K562 (cell line): ENCODE measurements around the gene NPAS2. TPM values are rescaled to one million over a fixed set of nuclear protein-coding genes. Genes with fewer than 3 reads are reported as not detected.

Source experiments
- ATAC-seq: fragments of 200-7000 bp; cut with Tn5 transposase; 3 replicates; pipeline ENCODE4 v1.9.1; 2020; ENCODE audit warnings: moderate library complexity
- BruUV-seq: library from RNA; stranded (reverse); fragments of 400-500 nt; replicated peaks from 2 replicates; lab custom pipeline; 2021; lab: Mats Ljungman, UMichigan
- CTCF ChIA-PET: fragments of 300-600 bp; formaldehyde crosslinking; extraction: SDS; loops from one replicate; lab custom pipeline; 2021; ENCODE audit warnings: low intra/inter-chr PET ratio; lab: Yijun Ruan, JAX
- POLR2A ChIA-PET: fragments of 300-600, 350-650 bp; sonication (Branson Sonifier 250); formaldehyde crosslinking; extraction: SDS; loops from one replicate; lab custom pipeline; 2021; ENCODE audit warnings: antibody characterized with exemption, inconsistent platforms; lab: Yijun Ruan, JAX
- DNase-seq, 4 experiments: peaks; one replicate each; pipeline versions ENCODE4 v3.0.0 to v3.0.0-alpha.2; 2011 to 2018; ENCODE audit warnings: low spot score in 3 of 4, mixed read lengths in 3 of 4; ENCODE audit errors: extremely low read depth in 1 of 4
- FAIRE-seq: peaks from 2 replicates; lab custom pipeline; 2011; peaks lifted over from hg19 to GRCh38; lab: Jason Lieb, UNC
- H2AFZ ChIP-seq: 2 replicates; pipeline ENCODE4 v1.6.0; 2011; ENCODE audit warnings: low read depth, low read length, control low read depth, inconsistent platforms
- H3K27ac ChIP-seq: fragments of 200-600 bp; 3 replicates; pipeline ENCODE4 v1.8.0; 2011; ENCODE audit warnings: low read depth, mild to moderate bottlenecking, control low read depth, inconsistent platforms, low read length, moderate library complexity, mixed read lengths; ENCODE audit errors: extremely low read depth
- H3K27me3 ChIP-seq, 2 experiments: fragments of 300-600 bp in 1 of 2; 2 replicates in 1 of 2; 3 replicates in 1 of 2; pipeline versions ENCODE4 v1.6.0 to v1.8.0; 2011; ENCODE audit warnings: inconsistent platforms in 2 of 2, low read length in 2 of 2, mild to moderate bottlenecking in 1 of 2, mixed read lengths in 1 of 2, moderate library complexity in 1 of 2; ENCODE audit not compliant: control insufficient read depth in 2 of 2, insufficient read depth in 2 of 2
- H3K36me3 ChIP-seq: fragments of 300-600 bp; 3 replicates; pipeline ENCODE4 v1.8.0; 2011; ENCODE audit warnings: mild to moderate bottlenecking, low read length, inconsistent platforms; ENCODE audit not compliant: control insufficient read depth, insufficient read depth
- H3K4me1 ChIP-seq, 2 experiments: fragments of 200-600 bp in 1 of 2; replicated peaks in 1 of 2; 2 replicates in 1 of 2; 3 replicates in 1 of 2; pipeline versions ENCODE4 v1.5.1 to v1.8.0; 2011; ENCODE audit warnings: inconsistent platforms in 2 of 2, low read length in 2 of 2, mild to moderate bottlenecking in 1 of 2, mixed read lengths in 1 of 2, moderate library complexity in 1 of 2; ENCODE audit not compliant: control insufficient read depth in 2 of 2, insufficient read depth in 2 of 2
- H3K4me2 ChIP-seq: 2 replicates; pipeline ENCODE4 v1.6.1; 2011; ENCODE audit warnings: low read length, control low read depth, inconsistent platforms, mixed read lengths; ENCODE audit not compliant: insufficient read depth
- H3K4me3 ChIP-seq: fragments of 200-600 bp; sonication (generic), shearing (Covaris generic); 2 replicates; pipeline ENCODE4 v1.5.1; 2016; ENCODE audit warnings: control low read depth, inconsistent platforms
- H3K79me2 ChIP-seq: fragments of 200-600 bp; 3 replicates; pipeline ENCODE4 v1.8.0; 2011; ENCODE audit warnings: low read length, inconsistent platforms; ENCODE audit not compliant: control insufficient read depth, insufficient read depth
- H3K9ac ChIP-seq, 2 experiments: 2 replicates each; pipeline versions ENCODE4 v1.6.0 to v1.6.1; 2011; ENCODE audit warnings: low read depth in 2 of 2, low read length in 2 of 2, control low read depth in 1 of 2, inconsistent platforms in 1 of 2, mild to moderate bottlenecking in 1 of 2, mixed read lengths in 1 of 2; ENCODE audit not compliant: insufficient read depth in 1 of 2
- H3K9me1 ChIP-seq: one replicate; pipeline ENCODE4 v1.6.0; 2011; ENCODE audit warnings: inconsistent platforms, mild to moderate bottlenecking, low read length, moderate library complexity; ENCODE audit not compliant: control insufficient read depth, insufficient read depth
- H3K9me3 ChIP-seq: replicated peaks from 2 replicates; pipeline ENCODE4 v1.5.1; 2011; ENCODE audit warnings: low read depth, low read length, inconsistent platforms; ENCODE audit not compliant: control insufficient read depth, insufficient read depth
- H4K20me1 ChIP-seq: replicated peaks from 2 replicates; pipeline ENCODE4 v1.6.1; 2011; ENCODE audit warnings: low read length, inconsistent platforms, mixed read lengths; ENCODE audit not compliant: control insufficient read depth, insufficient read depth
- CHD1 ChIP-seq: fragments of 200-600 bp; sonication (generic); IDR thresholded peaks from one replicate; pipeline ENCODE4 v1.6.1; 2012; ENCODE audit warnings: mild to moderate bottlenecking, moderate library complexity, low read length, inconsistent platforms
- HSF4 ChIP-seq: fragments of 250-450 bp; sonication (Bioruptor Pico); IDR thresholded peaks from 2 replicates; pipeline ENCODE4 v2.1.2; 2022; ENCODE audit warnings: mild to moderate bottlenecking, moderate library complexity, borderline replicate concordance
- NCOR1 ChIP-seq: fragments of 450-650 bp; IDR thresholded peaks from 2 replicates; pipeline ENCODE4 v1.6.1; 2016; ENCODE audit warnings: mild to moderate bottlenecking, moderate library complexity
- PCBP1 ChIP-seq: fragments of 200-400 bp; formaldehyde crosslinking; IDR thresholded peaks from 2 replicates; pipeline ENCODE4 v1.6.1; 2018; ENCODE audit warnings: mild to moderate bottlenecking, low read depth, low read length; ENCODE audit not compliant: poor library complexity, severe bottlenecking
- YY1 ChIP-seq, 3 experiments: IDR thresholded peaks; 2 replicates each; pipeline ENCODE4 v1.6.1; 2011; ENCODE audit warnings: low read length in 2 of 3, mild to moderate bottlenecking in 2 of 3, moderate library complexity in 2 of 3, borderline replicate concordance in 1 of 3, control low read depth in 1 of 3, low read depth in 1 of 3; ENCODE audit not compliant: insufficient read depth in 3 of 3, insufficient replicate concordance in 2 of 3, control insufficient read depth in 1 of 3, insufficient read length in 1 of 3; ENCODE audit errors: extremely low read depth in 1 of 3
- ZKSCAN3 ChIP-seq: fragments of 250-450 bp; sonication (Bioruptor Pico); IDR thresholded peaks from 2 replicates; pipeline ENCODE4 v1.4.0; 2020
- ZNF146 ChIP-seq: IDR thresholded peaks from one replicate; pipeline ENCODE4 v1.6.1; 2018; ENCODE audit warnings: missing compliant biosample characterization; ENCODE audit not compliant: unreplicated experiment
- ZNF23 ChIP-seq: fragments of 250-450 bp; sonication (Bioruptor Pico); IDR thresholded peaks from 2 replicates; pipeline ENCODE4 v1.4.0; 2020; ENCODE audit warnings: mild to moderate bottlenecking
- ZNF79 ChIP-seq: fragments of 250-450 bp; sonication (Bioruptor Pico); IDR thresholded peaks from 2 replicates; pipeline ENCODE4 v1.4.0; 2020; ENCODE audit warnings: low read depth, mild to moderate bottlenecking, moderate library complexity
- WGBS: fragments of 100-300 bp; shearing (Covaris generic); methylation state at CpG from one replicate; pipeline ENCODE4 v1.1.6; 2016; ENCODE audit warnings: low coverage, mixed read lengths; ENCODE audit not compliant: insufficient coverage; ENCODE audit errors: missing lambda C conversion rate; 5-methylcytosine and 5-hydroxymethylcytosine counted together
- in situ Hi-C: fragments of 300-500 bp; cut with MboI; formaldehyde crosslinking; loops from 4 replicates; pipeline ENCODE4 v1.15.0; 2018; ENCODE audit warnings: inconsistent platforms, mixed read lengths
- intact Hi-C: fragments of 100-400 bp; cut with micrococcal nuclease; formaldehyde crosslinking; loops from 2 replicates; pipeline ENCODE4 v1.14.2; 2022
- polyA plus RNA-seq, 8 experiments: library from polyadenylated mRNA; depleted of rRNA in 4 of 8; stranded (reverse) in 5 of 8; unstranded in 3 of 8; fragments of >200 nt; fragmentation: Nextera tagmentation in 2 of 8; fragmentation: Illumina TruSeq in 1 of 8; extraction: Ambion mirVana in 2 of 8; extraction: Trizol in 1 of 8; gene quantifications; 2 replicates each; pipeline versions ENCODE4 v1.2.1 to v1.2.3, GENCODE V29; 2011 to 2014; ENCODE audit warnings: inconsistent platforms in 1 of 8, missing spikeins in 1 of 8
- total RNA-seq, 7 experiments: library from RNA; depleted of rRNA in 6 of 7; stranded (reverse); fragments of >200 nt in 6 of 7; fragmentation: Illumina TruSeq in 2 of 7; extraction: Trizol in 2 of 7; gene quantifications; 2 replicates each; pipeline versions ENCODE4 v1.2.1 to v1.2.3, GENCODE V29; 2011 to 2021; ENCODE audit warnings: low replicate concordance in 1 of 7
- TF ChIP-seq, protein P1 (sequence below), 2 experiments: fragments of 150-350 bp in 1 of 2; IDR thresholded peaks; 2 replicates each; pipeline ENCODE4 v1.6.1; 2012 to 2016; ENCODE audit warnings: low read depth in 2 of 2, low read length in 2 of 2, mild to moderate bottlenecking in 1 of 2, moderate library complexity in 1 of 2
- TF ChIP-seq, protein P2 (sequence below): fragments of 250-450 bp; sonication (Bioruptor Pico); IDR thresholded peaks from 2 replicates; pipeline ENCODE4 v1.4.0; 2020; ENCODE audit warnings: mild to moderate bottlenecking, moderate library complexity

NPAS2 gene
- total and polyA plus RNA-seq, 9 of the 15 experiments (the other 6 are each of a cell fraction or from before 2014, with no cell fraction given): 0.06 to 0.29 (median 0.07) TPM; not detected in 5

DNA sequence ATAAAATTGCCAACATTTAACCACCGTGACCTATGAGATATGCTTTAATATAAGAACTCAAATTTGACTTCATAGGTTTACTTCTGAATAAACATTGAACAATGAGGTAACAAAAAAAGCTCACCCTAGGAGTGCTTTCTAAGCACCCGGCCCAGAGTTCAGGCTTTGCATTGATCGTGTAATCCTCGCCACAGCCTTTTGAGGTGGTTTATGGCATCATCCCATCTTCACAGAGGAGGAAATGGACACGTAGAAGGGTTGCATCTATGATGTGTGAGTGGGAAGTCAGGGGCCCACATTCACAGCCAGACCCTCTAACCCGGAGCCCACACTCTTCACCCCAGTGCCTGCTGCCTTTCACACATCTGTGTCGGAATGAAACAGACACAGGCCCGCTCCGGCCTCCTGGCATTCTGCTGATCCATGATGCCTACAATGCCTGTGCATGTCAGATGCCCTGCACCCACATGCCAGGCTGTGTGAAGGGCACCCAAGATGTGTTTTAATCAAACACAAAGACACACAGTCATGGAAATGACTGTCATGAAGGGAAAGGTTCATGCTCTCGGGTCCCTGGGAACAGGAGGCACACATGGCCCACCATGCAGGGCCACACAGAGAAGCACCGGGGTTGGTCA, 133.6 kb downstream of the NPAS2 start (continued):
- TF ChIP-seq, protein P1, sequence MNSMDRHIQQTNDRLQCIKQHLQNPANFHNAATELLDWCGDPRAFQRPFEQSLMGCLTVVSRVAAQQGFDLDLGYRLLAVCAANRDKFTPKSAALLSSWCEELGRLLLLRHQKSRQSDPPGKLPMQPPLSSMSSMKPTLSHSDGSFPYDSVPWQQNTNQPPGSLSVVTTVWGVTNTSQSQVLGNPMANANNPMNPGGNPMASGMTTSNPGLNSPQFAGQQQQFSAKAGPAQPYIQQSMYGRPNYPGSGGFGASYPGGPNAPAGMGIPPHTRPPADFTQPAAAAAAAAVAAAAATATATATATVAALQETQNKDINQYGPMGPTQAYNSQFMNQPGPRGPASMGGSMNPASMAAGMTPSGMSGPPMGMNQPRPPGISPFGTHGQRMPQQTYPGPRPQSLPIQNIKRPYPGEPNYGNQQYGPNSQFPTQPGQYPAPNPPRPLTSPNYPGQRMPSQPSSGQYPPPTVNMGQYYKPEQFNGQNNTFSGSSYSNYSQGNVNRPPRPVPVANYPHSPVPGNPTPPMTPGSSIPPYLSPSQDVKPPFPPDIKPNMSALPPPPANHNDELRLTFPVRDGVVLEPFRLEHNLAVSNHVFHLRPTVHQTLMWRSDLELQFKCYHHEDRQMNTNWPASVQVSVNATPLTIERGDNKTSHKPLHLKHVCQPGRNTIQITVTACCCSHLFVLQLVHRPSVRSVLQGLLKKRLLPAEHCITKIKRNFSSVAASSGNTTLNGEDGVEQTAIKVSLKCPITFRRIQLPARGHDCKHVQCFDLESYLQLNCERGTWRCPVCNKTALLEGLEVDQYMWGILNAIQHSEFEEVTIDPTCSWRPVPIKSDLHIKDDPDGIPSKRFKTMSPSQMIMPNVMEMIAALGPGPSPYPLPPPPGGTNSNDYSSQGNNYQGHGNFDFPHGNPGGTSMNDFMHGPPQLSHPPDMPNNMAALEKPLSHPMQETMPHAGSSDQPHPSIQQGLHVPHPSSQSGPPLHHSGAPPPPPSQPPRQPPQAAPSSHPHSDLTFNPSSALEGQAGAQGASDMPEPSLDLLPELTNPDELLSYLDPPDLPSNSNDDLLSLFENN (IDR thresholded peaks at IDR 0.05; ENCODE audit: low read depth in 2 of 2, low read length in 2 of 2): no peak

DNA sequence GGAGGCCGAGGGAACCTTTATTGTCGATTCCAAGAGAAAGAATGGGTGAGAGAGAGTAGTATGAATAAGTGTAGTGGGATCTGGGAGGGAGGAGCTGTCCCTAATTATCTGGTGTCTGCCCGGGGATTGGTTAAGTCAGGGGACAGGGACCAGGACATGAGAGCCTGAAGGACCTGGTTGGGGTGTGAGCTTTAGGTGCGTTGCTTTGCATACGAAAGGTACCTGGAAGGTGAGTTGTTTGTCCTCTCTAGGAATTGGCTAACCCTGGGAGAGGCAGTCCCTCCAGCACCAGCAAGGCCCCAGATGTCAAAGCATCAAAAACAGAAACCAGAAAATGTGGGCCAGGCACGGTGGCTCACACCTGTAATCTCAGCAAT, 134.1 kb downstream of the NPAS2 start:
- no peak overlapping the region for H3K27ac ChIP-seq
- no peak overlapping the region for H3K9ac ChIP-seq
- FAIRE-seq: no peak
- ChIA-PET POLR2A (interaction anchor here (0.5 kb wide), 1 partner anchor 1780 kb away, joined by 3 read pairs; no protein-coding TSS in a partner anchor), CTCF (no interaction called here)
- no peaks in the 10 kb centered on the region for H3K79me2 ChIP-seq
- no peak overlapping the region for H3K4me2 ChIP-seq
- no peaks in the 10 kb centered on the region for H3K4me1 ChIP-seq
- BruUV-seq: no TSS peak
- WGBS: 10% methylated on average over 6 of the region's 6 CpGs
- H3K4me3 ChIP-seq: no peak overlapping the region
- no peaks in the 10 kb centered on the region for H4K20me1 ChIP-seq
- in situ Hi-C loops (no loop called here), intact Hi-C loops (no loop called here)
- ATAC-seq: no peak
- H3K36me3 ChIP-seq: no peaks in the 10 kb centered on the region
- H3K9me1 ChIP-seq: no peaks in the 10 kb centered on the region
- H2AFZ ChIP-seq: no peak overlapping the region
- DNase-seq: no peak
- H3K27me3 ChIP-seq: peaks cover 22 to 43% of the 10 kb centered on the region in 2 experiments
- no peaks in the 10 kb centered on the region for H3K9me3 ChIP-seq
- no peak for TF ChIP-seq ZNF146
- no peak for TF ChIP-seq ZNF23 (CRISPR knock-in tag)
- no peak for TF ChIP-seq ZNF79 (CRISPR knock-in tag)
- TF ChIP-seq CHD1: no peak
- no peak for TF ChIP-seq YY1 (IDR thresholded peaks at IDR 0.05; ENCODE audit: borderline replicate concordance in 1 of 3, control insufficient read depth in 1 of 3, extremely low read depth in 1 of 3, insufficient read depth in 3 of 3, insufficient read length in 1 of 3, insufficient replicate concordance in 2 of 3, low read depth in 1 of 3, low read length in 2 of 3)
- no peak for TF ChIP-seq ZKSCAN3
- TF ChIP-seq, protein P2, sequence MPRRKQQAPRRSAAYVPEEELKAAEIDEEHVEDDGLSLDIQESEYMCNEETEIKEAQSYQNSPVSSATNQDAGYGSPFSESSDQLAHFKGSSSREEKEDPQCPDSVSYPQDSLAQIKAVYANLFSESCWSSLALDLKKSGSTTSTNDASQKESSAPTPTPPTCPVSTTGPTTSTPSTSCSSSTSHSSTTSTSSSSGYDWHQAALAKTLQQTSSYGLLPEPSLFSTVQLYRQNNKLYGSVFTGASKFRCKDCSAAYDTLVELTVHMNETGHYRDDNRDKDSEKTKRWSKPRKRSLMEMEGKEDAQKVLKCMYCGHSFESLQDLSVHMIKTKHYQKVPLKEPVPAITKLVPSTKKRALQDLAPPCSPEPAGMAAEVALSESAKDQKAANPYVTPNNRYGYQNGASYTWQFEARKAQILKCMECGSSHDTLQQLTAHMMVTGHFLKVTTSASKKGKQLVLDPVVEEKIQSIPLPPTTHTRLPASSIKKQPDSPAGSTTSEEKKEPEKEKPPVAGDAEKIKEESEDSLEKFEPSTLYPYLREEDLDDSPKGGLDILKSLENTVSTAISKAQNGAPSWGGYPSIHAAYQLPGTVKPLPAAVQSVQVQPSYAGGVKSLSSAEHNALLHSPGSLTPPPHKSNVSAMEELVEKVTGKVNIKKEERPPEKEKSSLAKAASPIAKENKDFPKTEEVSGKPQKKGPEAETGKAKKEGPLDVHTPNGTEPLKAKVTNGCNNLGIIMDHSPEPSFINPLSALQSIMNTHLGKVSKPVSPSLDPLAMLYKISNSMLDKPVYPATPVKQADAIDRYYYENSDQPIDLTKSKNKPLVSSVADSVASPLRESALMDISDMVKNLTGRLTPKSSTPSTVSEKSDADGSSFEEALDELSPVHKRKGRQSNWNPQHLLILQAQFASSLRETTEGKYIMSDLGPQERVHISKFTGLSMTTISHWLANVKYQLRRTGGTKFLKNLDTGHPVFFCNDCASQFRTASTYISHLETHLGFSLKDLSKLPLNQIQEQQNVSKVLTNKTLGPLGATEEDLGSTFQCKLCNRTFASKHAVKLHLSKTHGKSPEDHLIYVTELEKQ (CRISPR knock-in tag): no peak
- no peak for TF ChIP-seq NCOR1
- no peak for TF ChIP-seq HSF4
- TF ChIP-seq PCBP1: no peak
